C4-2B (cell line): ENCODE data around the gene SPATA4.

ENCODE experiments used
- ZFX ChIP-seq: fragments of 450-650 bp; IDR thresholded peaks from 2 replicates; pipeline ENCODE4 v1.6.1; 2017
- TF ChIP-seq, protein P1 (sequence below): fragments of 450-650 bp; conservative IDR thresholded peaks from 2 replicates; pipeline ENCODE4 v1.5.1; 2017; ENCODE audit warnings: mild to moderate bottlenecking

DNA sequence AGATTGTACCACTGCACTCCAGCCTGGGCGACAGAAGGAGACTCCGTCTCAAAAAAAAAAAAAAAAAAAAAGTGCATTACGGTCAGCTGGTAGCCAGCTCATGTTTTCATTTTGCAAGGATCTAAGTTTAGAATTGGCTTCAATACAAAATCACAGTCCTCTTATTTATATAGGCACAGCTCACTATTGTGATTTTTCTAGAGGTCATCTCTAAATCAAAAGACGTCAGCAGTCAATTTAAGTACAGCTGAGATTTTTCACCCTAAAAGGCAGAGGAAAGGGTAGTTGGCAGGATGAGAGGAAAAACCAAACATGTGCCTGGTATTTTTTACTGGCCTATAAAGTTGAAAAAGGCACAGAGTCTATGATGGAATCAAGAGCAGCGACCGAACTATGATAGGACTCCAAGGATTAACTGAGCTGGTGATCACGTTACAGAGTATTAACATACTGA is 42.8 kb upstream of the SPATA4 start:
- TF ChIP-seq, protein P1, sequence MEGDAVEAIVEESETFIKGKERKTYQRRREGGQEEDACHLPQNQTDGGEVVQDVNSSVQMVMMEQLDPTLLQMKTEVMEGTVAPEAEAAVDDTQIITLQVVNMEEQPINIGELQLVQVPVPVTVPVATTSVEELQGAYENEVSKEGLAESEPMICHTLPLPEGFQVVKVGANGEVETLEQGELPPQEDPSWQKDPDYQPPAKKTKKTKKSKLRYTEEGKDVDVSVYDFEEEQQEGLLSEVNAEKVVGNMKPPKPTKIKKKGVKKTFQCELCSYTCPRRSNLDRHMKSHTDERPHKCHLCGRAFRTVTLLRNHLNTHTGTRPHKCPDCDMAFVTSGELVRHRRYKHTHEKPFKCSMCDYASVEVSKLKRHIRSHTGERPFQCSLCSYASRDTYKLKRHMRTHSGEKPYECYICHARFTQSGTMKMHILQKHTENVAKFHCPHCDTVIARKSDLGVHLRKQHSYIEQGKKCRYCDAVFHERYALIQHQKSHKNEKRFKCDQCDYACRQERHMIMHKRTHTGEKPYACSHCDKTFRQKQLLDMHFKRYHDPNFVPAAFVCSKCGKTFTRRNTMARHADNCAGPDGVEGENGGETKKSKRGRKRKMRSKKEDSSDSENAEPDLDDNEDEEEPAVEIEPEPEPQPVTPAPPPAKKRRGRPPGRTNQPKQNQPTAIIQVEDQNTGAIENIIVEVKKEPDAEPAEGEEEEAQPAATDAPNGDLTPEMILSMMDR: no peak
- TF ChIP-seq ZFX: no peak
